Femur (tissue), 1 donor: ENCODE results near the gene ZNF768.

Experiments used
- DNase-seq: peaks from one replicate; pipeline ENCODE4 v3.0.0-alpha.2; 2017

Gene ZNF768

GRCh38 chr16:30526137-30526822 is at the start of gene ZNF768:
Gene ZNF768, minus strand, starts transcription at chr16:30526566. Its CDS starts 153 bp downstream, at chr16:30526413.
- DNase-seq, result peak; percentile 60

GRCh38 chr16:30574678-30575077 is 48.3 kb upstream of the ZNF768 start:
- DNase-seq, result no peak

- DNase-seq, result peak; percentile 98
Observed at GRCh38 chr16:30571445-30572322, 45.3 kb upstream of the ZNF768 start, which contains the start of gene ZNF688. Gene ZNF688, minus strand, starts transcription at chr16:30571714. Its CDS starts 85 bp downstream, at chr16:30571629.

GRCh38 chr16:30570636-30571444 is 44.5 kb upstream of the ZNF768 start:
- peak; percentile 60 for DNase-seq

GRCh38 chr16:30569746-30570635 is 43.6 kb upstream of the ZNF768 start:
- DNase-seq, result no peak

GRCh38 chr16:30569281-30569680 is 42.9 kb upstream of the ZNF768 start:
- no peak for DNase-seq

GRCh38 chr16:30567991-30568638 is 41.7 kb upstream of the ZNF768 start:
- no peak for DNase-seq

- DNase-seq, result no peak
Observed at GRCh38 chr16:30567160-30567990, 41.0 kb upstream of the ZNF768 start.

DNA sequence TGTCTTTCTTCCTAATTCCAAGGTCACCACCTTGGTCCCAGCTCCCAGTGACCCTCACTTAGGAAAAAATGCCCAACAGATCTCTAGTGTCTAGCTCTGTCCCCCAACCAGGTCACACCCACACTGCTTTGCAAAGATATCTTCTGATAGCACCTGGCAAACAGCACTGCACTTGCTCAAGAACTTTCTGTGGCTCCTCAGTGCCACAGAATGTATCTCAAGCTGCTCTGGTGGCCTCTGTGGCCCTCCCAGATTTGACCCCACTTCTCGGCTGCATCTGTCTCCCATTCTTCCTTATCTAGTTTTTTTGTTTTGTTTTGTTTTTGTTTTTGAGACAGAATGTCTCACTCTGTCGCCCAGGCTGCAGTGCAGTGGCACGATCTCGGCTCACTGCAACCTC is 40.2 kb upstream of the ZNF768 start:
- DNase-seq, result no peak

DNA sequence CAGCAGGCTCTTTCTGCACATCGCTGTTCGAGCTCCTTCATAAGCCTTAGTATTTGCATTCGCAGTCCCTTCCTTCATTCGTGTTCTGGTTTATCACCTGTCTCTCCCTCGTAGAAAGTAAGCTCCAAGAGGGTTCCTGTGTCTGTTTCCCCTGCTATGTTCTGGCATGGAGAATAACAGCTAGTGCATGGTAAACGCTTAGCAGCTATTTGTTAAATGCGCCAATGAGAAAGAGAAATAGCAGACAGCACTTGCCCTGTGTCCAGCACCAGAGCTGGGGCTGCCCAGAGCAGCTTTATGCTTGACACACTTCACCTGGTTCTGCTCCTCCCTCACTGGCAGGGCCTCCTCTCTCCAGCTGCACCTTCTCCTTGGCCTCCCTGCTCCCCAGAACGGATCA is 39.6 kb upstream of the ZNF768 start:
- DNase-seq, result no peak

DNA sequence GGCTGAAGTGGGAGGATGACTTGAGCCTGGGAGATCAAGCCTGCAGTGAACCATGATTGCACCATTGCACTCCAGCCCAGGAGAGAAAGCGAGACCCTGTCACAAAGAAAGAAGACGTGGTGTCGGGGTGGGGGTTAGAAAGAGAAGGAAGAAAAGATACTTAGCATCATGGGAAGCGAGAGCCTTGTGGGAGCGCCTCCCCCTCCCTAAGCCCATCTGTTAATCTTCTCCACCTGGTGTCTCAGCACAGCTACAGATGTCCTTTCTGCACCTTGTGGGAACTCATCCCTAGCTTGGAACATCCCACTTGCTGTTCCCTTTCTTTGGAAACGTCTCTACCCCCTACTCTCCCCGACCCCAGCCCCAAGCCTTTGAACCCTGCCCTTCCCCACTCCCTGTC is 39.2 kb upstream of the ZNF768 start:
- DNase-seq, result no peak

GRCh38 chr16:30562021-30562420 is 35.7 kb upstream of the ZNF768 start:
- no peak for DNase-seq

DNA sequence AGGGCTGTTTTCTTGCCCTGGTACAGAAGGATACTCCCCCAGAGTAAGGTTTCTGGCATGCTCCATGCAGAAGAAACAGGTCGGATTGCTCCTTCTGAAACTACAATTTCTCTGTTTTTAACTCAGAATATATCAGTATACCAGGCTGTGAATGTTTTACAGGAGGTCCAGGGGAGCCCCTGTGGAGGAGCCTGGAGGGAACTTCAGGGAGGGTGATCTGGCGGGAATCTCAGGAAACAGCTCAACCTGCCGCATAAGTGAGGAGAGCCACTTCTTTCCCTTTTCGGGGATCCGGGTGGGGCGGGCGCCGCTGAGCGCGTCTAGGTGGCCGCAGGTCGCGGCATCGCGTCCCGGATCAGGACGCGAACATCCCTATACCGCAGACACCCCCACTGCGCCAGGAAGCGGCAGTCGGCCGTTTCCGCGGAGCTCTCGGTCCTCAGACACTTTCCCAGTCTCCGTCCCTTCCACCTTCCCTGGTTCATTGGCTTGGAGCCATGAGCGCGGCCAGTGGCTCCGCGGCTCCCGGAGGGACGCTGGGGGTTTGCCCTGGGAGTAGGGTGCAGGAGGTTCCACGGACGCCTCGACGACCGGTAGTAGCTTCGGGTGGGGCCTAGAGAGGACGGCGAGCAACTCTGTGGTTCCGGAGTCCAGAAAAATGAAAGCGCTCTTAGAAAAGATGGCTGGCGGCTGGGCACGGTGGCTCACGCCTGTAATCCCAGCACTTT is 34.9 kb upstream of the ZNF768 start:
- DNase-seq, result no peak

GRCh38 chr16:30559690-30560089 is 33.3 kb upstream of the ZNF768 start:
- DNase-seq, result no peak

GRCh38 chr16:30558789-30559377 is 32.5 kb upstream of the ZNF768 start:
- DNase-seq, result no peak

GRCh38 chr16:30557957-30558788 is 31.8 kb upstream of the ZNF768 start, which contains the start of gene ZNF764:
Gene ZNF764, minus strand, starts transcription at chr16:30558374. Its CDS starts 192 bp downstream, at chr16:30558182.
- DNase-seq, result peak; percentile 98

DNA sequence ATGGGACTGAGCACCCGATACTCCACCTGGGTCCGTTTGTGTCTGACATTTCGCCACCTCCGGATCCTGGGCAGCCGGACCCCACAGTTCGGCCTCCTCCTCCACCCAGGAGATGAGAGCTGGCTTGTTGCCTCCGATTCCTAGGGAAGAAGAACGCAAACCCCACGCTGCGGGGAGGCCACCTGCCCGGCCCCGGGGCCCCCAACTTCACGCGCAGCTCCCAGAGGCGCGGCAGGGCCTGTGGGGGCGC is 31.3 kb upstream of the ZNF768 start:
- DNase-seq, result no peak

GRCh38 chr16:30556125-30556473 is 29.7 kb upstream of the ZNF768 start:
- no peak for DNase-seq
